SKM-1 (cell line): ENCODE measurements around the gene RETREG2.
A peak's percentile ranks its signal among the peaks of the same experiment; 100 is the strongest.

Source experiments
- DNase-seq: peaks from one replicate; lab custom pipeline; 2025; ENCODE audit not compliant: unreplicated experiment; lab: John Stamatoyannopoulos, UW

The RETREG2 gene

DNA sequence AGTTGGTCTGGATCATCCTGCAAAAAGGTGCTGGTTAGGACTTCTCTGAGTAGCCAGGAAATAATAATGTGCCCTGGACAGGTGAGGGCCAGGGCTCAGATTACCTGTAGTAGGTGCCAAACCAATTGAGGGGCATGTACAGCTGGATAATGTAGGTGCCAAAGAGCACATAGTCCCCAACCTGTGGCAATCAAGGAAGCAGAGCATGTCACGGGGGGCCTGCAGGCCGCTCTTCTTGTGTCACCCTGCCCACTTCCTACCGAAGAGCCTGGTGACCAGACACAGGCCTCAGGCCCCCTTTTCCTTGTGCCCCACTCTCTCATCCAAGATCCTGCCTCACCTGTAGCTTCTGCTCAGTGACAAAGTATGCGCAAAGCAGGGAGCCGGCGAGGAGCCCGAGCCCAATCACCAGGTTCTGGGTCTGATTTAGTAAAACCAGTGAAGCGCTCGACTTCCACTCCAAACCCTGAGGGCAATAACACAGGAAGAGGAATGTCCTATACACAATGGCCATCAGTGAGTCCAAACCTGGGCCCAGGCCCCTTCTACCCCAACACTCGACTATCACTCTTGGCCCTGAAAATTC lies 35.5 kb downstream of the RETREG2 start:
- DNase-seq, result no peak

GRCh38 chr2:219214141-219214540 lies 36.1 kb downstream of the RETREG2 start:
- no peak for DNase-seq

GRCh38 chr2:219214786-219215185 lies 36.7 kb downstream of the RETREG2 start:
- no peak for DNase-seq

DNA sequence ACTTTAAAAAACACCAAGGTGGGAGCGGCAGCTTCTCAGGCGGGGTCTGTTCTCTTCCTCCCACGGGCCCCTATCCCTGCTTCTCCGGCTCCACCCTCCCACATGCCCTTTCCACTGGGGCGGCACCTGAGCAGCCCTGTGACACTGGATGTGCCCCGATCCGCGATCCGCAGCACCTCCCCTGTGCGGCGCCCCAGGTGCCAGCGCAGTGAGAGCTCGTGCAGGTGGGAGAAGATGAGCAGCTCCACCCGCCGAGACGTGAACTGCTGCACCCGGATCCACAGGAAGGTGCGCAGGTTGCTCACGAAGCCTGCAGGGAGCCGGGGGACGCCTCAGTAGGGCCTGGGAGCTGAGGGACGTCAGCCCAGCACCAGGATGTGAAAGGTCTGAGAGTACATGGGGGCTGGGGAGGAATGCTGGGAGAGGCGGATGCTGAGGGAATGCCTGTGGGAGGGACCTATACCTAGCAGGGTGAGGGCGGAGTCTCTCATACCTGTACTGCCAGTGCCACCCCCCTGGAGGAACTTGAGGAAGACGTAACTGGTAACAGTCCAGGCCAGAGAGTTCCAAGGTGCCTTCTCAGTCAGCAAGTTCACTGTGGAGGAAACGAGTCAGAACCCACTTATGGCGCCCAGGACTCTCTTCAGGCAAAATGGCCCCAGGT lies 37.9 kb downstream of the RETREG2 start:
- DNase-seq, result no peak

DNA sequence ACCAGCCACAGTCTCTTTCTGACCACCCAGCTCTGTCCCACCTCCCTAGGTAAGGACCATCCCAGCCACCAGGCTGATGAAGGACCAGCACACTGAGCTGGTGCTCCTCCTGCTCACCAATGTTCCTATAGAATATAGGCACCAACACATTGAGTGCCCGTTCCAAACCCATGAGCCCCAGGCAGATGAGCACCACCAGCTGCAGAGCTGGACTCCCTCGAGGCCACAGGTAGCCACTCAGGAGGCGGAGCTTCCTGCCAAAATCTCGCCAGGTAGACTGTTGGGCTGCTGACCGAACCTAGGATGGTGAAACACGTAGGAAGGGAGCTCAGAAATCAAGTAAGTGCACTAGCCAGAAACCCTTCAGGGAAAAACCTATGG lies 38.5 kb downstream of the RETREG2 start:
- DNase-seq, result no peak

DNA sequence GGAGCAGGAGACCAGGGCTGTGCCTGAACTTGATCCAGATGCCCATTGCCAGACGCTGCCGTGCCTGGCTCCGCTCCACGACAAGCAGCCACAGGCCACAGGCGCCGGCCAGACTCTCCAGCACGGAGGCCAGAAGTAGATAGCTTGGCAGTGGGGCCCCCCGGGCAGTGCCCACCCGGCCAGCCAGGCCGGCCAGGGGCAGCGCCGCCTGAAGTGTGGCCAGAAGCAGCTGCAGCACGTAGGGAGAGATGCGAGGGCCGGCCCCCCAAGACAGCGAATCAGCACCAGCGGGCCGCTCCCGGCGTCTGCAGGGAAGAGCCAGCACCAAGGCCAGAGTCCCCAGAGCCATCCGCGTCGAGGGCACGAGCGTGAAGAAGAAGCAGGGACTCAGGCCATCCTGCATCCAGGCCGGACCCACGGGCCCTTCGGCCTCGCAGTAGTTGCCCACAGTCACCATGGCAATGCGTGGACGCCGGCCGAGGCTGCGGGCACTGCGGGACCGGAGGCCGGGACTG lies 40.2 kb downstream of the RETREG2 start:
- DNase-seq, result no peak

- DNase-seq, result no peak
These were observed 40.9 kb downstream of the RETREG2 start, which contains the start of gene ABCB6 for GRCh38 chr2:219218732-219219701. Gene ABCB6 (minus strand): TSS chr2:219218958. CDS start chr2:219218673, 285 bp downstream.

DNA sequence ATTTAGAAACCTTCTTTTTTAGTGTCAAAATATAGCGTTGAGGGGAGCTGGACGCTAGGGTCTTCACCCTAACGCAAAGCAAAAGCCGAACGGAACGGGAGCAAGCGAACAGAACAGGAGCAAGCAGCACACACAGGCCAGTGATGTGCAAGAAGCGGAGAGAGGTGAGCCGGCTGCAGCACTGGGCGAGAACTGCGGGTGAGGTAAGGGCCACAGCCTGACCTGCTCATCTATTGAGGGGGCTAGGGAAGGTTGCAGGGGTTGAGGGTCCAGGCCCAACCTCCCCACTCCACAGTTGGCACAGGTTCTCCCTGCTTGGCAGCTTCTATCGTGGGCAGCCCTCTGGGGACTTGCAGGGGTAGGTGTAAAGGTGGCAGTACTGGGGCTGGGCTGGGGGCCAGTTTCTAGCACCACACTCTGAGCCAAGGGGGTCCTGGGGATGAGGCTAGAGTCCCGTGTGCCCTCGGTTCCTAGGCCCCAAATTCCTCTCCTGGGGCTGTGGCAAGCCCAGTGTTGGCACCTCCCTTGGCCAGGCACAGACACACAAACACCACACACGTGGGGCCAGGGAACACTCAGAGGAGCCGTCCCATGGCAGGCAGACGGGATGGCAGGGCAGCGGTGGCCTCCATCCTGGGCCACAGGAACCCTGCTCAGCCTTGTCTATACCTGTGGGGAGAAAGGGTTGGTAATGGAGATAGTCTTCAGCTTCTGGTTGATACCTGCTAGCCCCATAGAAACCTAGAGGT lies 41.9 kb downstream of the RETREG2 start:
- DNase-seq, result no peak

- DNase-seq, result no peak
These were observed 42.8 kb downstream of the RETREG2 start for GRCh38 chr2:219220652-219221402.

GRCh38 chr2:219221957-219222518 lies 44.0 kb downstream of the RETREG2 start:
- no peak for DNase-seq

GRCh38 chr2:219223831-219224610 lies 45.9 kb downstream of the RETREG2 start:
- no peak for DNase-seq

- DNase-seq, result peak; percentile 83
These were observed 47.3 kb downstream of the RETREG2 start for GRCh38 chr2:219225350-219225749.

- DNase-seq, result no peak
These were observed 50.2 kb downstream of the RETREG2 start for GRCh38 chr2:219228041-219228910.

- DNase-seq, result no peak
These were observed 50.8 kb downstream of the RETREG2 start for GRCh38 chr2:219228911-219229304.

- peak; percentile 98 for DNase-seq
These were observed 51.4 kb downstream of the RETREG2 start, which contains the start of the genes ANKZF1 and ATG9A for GRCh38 chr2:219229305-219230058. Gene ANKZF1 (plus strand): TSS chr2:219229806. CDS start chr2:219230258, 452 bp downstream. Gene ATG9A (minus strand): TSS chr2:219229636. CDS start chr2:219228024, 1,612 bp downstream.

DNA sequence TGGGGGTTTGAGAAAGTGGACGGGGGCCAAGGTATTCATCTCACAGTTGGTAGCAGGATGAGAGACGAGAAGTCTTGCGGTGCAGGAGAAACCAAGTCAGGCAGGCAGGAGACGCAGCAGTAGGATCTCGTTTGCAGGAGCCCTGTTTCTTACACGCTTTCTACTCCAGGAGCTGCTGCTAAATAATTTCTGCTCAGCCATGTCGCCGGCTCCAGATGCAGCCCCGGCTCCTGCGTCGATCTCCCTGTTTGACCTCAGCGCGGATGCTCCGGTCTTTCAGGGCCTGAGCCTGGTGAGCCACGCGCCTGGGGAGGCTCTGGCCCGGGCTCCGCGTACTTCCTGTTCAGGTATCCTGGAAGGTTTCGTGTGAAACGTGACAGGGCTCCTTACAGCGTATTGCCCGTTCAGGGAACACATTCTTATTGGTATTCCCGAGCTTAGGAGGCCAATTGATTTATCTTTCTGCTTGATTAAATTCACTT lies 52.0 kb downstream of the RETREG2 start:
- DNase-seq, result peak; percentile 54

DNA sequence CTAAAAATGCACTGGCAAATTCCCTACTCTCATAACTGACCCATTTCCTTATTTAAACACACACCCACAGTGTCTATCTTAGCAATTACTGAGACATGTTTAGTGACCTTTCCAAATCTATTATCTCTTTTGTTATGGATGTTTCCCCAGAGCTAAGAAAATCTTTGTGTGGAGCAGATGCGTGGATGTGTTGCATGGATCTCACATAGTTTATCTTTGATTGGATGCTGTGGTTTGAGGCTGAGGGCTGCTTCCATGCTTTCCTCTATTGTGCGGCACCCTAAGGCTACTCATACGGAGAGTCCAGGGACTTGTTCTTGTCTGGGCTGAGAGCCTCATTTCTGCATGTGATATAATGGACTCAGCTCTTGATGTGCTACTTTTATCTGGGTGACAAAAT lies 56.3 kb downstream of the RETREG2 start:
- DNase-seq, result no peak
